Skin epidermis (tissue), 12 donors: ENCODE data around the gene MTG2.

Source experiments
- H3K27ac ChIP-seq, 21 experiments: fragments of 200-600 bp; sonication (generic) in 11 of 21; one replicate each; pipeline ENCODE4 v1.5.0; 2020; ENCODE audit warnings: mild to moderate bottlenecking in 3 of 21, inconsistent platforms in 2 of 21, moderate library complexity in 2 of 21
- H3K4me3 ChIP-seq, 7 experiments: fragments of 200-600 bp; sonication (generic) in 2 of 7; one replicate each; pipeline ENCODE4 v1.5.0; 2020; ENCODE audit warnings: inconsistent platforms in 2 of 7, mild to moderate bottlenecking in 2 of 7, moderate library complexity in 1 of 7

The MTG2 gene, protein sequence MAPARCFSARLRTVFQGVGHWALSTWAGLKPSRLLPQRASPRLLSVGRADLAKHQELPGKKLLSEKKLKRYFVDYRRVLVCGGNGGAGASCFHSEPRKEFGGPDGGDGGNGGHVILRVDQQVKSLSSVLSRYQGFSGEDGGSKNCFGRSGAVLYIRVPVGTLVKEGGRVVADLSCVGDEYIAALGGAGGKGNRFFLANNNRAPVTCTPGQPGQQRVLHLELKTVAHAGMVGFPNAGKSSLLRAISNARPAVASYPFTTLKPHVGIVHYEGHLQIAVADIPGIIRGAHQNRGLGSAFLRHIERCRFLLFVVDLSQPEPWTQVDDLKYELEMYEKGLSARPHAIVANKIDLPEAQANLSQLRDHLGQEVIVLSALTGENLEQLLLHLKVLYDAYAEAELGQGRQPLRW

DNA sequence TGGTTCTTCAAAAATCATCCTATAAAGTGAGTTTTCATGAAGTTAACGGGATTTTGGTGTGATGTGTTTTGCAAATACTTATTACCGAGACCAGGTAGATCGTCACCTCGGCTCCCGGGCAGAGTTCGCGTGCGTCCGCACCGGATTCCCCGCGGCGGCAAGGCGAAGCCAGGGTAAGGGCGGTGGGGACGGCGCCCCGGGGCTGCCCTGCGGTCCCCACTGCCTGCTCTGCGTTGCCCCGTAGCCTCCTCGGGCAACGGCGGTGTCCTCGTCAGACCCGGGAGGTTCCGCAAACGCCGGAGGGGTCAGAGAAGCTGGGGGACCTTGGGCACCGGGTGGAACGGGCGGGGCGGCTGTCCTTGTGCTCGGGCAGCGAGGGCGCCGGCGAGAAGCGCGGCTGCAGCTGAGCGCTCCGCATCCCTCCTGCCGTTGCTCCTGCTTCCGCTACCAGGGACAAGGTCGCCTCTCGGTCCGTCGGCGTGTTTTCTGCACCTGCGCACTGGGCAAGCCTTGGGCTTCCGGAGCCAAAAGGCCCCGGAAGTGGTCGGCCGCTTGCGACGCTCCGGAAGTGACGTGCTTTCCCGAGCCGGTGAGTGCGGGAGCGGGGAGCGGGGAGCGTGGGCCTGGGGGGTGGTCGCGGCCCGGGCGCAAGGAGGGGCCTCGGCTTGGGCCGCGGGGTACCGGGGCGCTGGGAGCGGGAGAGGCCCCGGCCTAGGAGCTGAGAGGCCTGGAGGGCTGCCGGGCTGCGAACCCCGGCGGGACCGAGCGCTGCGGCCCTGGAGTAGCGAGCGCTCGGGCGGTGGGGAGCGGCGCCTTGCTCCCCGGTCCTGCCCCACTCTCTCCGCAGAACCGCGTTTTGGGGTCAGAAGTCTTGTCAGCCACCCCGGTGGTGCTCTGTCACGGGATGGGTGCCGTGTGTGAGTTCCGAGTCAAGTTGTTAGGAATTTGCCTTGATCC, at the start of gene MTG2:
MTG2 (plus strand) TSS at position 560 of the 957 bp plus-strand sequence. CDS start 10,393 bp downstream, outside the sequence.
- peak within 1 kb of the TSS; percentile 81 to 97 (median 89) for H3K4me3 ChIP-seq
- H3K27ac ChIP-seq: peak within 1 kb of the TSS; percentile 88 to 98 (median 94)

DNA sequence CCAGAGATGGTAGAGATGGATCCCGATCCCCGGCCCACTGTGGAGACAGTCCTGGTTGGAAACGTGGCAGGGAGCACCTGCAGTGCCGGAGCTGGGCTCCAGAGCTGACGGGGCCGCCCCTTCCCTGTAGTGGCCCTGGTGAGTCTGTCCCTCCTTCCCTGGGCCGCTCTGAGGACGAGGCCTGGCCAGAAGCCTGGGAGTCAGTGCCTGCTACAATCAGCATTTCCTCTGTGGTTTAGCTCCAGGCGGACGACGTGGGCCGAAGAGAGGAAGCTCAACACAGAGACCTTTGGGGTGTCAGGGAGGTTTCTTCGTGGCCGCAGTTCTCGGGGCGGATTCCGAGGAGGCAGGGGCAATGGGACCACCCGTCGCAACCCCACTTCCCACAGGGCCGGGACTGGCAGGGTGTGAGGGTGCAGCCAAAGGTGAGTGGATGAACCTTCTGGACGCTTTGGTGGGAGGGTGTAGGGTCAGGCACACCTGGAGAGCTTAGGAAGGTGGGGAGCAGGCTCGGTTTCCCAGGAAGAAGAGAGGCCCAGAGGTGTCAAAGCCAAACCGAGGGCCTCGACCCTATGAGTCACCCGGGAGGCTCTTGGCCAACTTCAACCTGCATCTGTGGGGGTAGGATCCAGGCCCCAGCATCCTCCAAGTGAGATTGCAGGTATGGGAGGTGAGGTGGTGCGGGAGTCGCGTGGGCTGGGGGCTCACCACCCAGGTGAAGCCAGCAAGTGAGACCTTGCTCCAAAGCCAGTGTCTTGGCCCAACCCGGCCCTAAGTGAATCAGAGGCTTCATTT, 49.6 kb upstream of the MTG2 start:
- Histone ChIP-seq H3K27ac (peak overlapping the region in 18 of 21 experiments; percentile 4 to 71 (median 46)), H3K4me3 (no peak overlapping the region)

DNA sequence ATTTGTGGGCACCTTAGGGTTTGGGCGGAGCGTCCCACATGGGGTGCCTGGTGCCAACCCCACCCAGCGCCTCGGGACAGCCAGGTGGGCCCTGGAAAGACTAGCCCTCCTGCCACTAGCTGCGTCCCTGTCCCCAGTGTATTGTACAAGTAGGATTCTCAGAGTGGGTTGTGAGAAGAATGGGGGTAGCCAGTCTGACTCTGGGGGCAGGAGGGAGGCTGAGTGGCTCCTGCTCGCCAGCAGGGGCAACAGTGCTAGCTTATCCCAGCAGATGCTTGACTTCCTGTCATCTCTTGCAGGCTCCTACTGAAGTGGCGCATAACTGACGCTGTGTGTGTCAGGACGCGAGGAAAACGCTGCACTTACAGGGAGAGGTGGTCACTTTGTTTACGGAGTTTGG, 49.0 kb upstream of the MTG2 start:
- Histone ChIP-seq H3K27ac (peak overlapping the region in 3 of 21 experiments; percentile 44 to 62 (median 46)), H3K4me3 (no peak overlapping the region)

DNA sequence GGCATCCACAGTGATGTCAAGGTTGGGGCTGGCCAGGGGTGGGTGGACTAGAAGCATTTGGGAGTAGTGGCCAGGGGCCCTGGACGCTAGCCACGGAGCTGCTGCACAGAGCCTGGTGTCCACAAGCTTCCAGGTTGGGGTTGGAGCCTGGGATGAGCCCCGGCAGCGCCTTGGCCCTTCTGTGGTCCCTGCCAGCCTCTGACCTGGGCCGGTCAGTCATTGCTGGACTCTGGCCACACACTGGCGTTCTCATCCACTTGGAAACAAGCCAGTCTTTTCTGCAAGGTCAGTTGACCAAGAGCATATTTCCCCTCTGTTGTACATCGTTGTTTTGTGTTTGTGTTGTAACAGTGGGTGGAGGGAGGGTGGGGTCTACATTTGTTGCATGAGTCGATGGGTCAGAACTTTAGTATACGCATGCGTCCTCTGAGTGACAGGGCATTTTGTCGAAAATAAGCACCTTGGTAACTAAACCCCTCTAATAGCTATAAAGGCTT, 48.0 kb upstream of the MTG2 start:
- H3K27ac ChIP-seq: peak overlapping the region in 8 of 21 experiments; percentile 6 to 62 (median 31)
- H3K4me3 ChIP-seq: no peak overlapping the region

DNA sequence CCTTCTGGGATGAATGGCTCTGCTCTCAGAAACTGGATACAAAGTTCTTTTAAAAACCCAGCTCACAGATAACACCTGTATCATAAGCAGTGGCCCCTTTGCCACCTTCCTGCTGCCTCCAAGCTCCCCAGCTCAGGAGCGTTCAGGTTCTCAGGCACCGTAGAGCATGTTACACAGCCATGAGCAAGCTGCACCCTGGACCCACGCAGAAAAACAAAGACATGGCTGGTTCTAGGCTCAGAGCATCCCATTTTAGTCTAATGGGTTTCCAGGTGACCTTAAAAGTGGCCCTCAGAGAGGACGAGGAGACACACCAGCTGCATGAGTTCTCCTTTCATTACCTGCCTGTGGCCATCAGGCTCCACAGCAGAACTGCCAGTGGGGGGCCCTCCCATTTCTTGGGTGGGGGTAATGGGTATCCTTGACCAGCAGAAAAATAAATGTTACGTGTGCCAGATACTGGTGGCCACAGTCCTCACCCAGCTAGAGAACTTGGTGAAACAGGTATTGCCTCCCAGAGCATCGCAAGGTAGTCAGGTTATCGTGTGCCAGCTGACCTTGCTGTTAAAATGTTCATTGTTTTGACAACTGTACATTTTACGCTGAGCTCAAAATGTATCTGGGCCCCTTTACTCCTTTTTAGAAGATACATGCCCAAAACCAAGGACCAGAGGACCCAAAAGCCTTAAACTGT, 47.1 kb upstream of the MTG2 start:
- Histone ChIP-seq H3K4me3 (no peak overlapping the region), H3K27ac (no peak overlapping the region)

DNA sequence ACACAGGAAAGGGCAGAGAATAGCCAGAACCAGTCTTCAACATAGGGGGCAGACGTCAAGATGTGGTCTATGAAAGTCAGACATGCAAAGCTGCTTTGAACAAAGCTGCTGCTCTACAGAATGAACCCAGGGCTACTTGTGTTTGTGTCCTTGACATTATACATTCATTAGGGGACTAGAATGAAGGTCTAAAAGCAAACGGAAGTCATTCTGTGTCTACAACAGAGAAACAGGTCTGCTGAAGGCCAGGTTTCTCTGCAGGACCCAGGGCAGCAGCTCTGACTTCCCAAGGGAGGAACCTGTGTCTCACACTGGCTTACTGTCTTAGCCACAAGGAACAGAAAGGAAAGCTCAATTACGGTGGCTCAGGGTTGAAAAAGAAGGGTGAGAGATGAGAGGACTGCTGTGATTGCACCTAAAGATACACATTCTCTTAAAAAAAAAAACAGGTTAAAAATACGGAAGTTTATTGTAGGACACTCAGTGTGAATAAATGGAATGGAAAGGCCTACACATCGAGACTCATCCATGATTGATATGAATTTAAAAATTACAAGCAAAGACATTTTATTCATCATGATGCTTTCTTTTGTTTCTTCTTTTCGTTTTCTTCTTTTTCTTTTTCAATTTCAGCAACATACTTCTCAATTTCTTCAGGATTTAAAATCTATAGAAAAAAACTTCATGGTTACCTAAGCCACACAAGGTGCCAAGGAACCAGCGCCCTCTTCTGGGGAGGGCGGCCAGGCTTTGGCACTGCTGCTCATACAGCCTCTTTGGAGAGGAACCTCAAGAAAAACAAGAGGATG, 46.3 kb upstream of the MTG2 start:
- H3K27ac ChIP-seq: no peak overlapping the region
- H3K4me3 ChIP-seq: no peak overlapping the region

DNA sequence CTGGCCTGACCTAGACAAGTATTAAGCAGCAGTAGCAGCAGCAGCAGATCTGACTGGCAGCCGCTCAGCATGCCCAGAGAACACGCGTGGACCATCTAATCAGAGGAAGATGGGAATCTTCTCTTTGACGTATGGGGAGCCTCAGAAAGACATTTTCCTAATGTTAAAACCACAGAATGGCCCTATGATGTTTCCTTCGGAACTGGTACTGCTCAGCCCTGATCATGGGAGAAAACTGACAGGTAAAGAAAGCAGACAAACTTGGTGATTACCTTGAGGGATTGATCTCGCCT, 45.8 kb upstream of the MTG2 start:
- no peak overlapping the region for H3K4me3 ChIP-seq
- no peak overlapping the region for H3K27ac ChIP-seq

DNA sequence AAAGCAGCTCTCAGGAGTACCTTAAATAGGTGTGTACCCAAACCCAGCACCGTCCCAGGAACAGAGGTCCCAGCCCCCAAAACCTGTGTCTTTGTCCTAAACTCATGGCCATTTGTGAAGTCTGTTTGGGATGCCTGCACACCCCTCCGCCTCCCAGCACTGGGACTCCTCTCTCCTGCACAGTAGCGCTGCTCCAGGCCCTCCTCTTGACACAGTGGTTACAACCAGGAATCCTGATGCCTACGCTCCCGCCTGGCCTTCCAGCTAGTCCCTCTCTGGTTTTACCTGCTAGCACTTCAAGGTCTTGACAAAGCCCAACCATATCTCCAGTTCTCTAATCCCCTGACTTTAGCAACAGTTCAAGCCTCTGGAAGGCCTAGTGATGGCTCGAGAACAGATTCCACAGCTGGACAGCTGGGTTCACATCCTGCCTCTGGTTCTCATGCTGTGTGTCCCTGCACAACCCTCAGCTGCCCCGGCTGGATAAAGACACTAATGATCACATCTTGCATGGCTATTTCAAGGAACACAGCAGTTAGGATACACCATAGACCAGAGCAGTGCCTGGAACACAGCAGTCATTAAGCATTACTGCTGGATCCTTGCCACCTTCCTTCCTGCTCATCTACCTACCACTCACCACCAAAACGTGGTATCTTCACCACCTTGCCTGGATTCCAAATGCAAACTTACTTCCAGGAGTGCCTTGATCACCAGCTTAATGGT, 45.2 kb upstream of the MTG2 start:
- no peak overlapping the region for H3K27ac ChIP-seq
- no peak overlapping the region for H3K4me3 ChIP-seq

DNA sequence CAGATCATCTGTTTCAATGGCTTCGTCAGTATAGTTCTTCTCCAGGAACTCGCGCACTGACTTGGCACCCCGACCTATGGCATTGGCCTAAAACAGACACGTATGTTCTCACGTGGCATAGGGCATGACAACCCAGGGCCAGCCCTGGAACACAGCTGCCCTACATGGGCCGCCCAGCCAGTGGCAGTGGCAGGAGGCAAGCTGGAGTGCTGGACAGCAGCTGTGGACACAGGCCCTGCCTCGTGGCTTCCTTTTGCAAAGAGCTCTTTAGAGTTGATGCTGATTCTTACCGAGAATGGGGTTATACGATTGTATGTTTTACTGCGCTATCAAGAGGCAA, 44.7 kb upstream of the MTG2 start:
- H3K27ac ChIP-seq: no peak overlapping the region
- no peak overlapping the region for H3K4me3 ChIP-seq

DNA sequence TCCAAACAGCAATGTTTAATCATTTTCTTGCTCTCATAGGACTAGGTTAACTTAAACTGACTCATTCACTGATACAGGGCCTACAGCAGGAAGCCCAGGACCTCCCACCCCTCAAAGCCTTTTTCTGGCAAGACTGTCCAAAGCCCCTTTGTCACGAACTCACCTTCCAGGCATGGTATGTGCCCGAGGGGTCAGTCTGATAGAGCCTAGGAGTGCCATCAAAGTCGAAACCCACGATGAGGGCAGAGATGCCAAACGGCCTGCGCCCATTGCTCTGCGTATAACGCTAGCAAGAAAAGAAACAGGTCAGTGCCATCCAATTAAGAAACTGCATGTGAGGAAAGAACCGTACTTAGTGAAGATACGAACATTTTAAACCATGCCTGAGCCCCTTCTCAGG, 43.9 kb upstream of the MTG2 start:
- H3K4me3 ChIP-seq: no peak overlapping the region
- H3K27ac ChIP-seq: no peak overlapping the region

DNA sequence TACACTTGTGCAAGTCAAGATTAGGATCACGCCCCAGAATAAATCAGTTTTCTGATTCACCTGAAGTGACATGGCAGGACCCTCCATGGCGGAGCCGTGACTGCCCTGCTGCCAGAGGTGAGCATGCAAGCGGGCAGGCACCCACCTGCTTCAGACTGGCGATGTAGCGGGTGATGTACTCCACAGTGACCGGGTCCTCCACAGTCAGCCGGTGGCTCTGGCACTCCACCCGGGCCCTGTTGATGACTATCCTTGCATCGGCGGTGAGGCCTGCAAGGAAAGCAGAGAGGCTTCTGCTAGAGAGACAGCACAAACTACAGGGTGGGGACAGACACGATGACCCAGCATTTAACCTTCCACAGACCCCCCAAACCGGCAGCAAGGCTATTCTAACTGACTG, 43.2 kb upstream of the MTG2 start:
- Histone ChIP-seq H3K27ac (no peak overlapping the region), H3K4me3 (no peak overlapping the region)

DNA sequence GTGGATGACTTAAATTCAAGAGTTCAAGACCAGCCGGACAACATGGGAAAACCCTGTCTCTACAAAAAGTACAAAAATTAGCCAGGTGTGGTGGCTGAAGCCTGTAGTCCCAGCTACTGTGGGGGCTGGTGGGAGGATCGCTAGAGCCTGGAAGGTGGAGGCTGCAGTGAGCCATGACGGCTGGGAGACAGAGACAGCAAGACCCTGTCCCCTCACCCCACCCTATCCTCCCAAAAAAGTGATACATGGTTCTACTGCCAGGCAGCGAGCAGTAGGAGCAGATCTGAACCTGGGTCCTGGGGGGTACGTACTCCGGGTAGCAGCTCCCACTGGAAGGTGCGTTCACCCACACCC, 41.8 kb upstream of the MTG2 start:
- Histone ChIP-seq H3K4me3 (peak overlapping the region in 1 of 7 experiments; percentile 93), H3K27ac (peak overlapping the region in 16 of 21 experiments; percentile 4 to 100 (median 92))

DNA sequence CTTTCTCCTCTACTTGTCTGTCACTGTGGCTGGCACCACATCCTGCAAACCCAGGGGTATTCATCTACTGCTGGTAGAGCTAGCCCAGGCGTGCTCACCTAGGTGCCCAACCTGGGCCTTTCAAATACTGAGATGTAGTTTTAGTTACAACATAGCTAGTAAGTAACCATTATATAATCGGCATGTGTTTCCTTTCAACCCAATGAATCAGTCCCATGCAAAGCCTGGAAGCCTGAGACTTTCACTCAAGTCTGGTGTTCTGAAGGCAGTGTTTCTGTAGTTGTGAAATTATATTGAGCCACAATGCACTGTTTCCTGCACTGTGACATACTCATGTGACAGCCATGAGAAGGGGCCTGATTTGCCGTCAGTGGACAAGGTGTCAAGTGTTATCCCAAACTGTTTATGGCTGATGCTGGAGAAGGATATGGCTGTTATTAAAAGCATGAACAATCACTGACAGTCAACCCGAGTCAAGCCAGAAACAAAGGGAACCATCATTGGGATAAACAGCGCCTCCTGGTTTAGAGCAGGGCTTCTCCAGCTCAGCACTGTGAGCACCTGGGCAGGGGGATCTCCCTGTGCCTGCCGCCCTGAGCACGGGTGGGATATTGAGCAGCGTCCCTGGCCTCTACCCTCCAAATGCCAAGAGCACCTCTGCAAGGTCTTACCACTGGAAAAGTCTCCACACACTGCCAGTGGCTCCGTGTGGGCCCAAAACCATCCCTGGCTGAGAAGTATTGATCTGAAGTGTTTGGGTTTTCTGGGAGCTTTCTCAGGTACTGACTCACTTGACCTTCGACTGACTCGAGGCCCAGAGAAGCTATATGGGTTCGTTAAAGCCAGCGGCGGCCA, 41.2 kb upstream of the MTG2 start:
- H3K27ac ChIP-seq: peak overlapping the region in 20 of 21 experiments; percentile 88 to 100 (median 94)

DNA sequence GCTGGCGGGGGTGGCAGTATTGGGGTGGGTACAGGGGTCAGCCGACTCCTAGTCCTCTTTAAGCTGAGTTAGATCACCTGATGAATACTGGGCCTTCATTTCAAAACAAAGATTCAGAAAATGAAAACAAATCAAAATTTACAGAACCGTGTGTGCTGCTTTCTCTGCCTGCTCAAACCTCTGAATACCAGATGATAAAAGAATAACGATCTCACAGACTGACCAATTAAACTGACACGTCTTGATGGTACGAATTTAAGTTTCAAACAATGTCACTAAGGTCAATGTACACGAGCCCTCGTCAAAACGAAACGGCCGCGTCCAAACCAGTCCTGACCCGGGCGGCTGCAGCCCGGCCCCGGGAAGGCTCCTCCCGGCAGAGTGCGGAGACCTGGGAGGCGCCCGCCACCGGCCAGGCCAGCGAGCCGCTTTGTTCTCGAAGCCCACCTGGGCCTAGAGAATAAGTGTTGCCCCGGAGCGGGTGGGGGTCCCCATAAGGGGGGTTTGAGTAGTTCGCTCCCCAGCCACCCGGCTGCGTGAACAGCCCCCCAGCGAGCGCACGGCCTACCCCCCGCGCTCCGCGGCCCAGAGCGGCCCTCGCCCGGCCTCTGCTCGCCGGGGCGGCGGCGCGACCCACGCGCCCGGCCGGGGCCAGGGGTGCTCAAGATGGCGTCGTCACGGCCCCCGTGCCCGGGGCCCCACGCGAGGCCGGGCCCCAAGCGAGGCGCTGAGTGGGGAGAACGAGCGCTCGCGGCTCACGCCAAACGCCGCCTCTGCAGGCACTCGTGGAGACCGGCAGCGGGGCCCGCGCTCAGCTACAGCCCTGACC, 40.4 kb upstream of the MTG2 start:
- H3K4me3 ChIP-seq: peak overlapping the region; percentile 62 to 97 (median 91)
- H3K27ac ChIP-seq: peak overlapping the region; percentile 88 to 100 (median 95)

More for the DNA sequence above, 41.2 kb upstream of the MTG2 start:
- peak overlapping the region; percentile 62 to 97 (median 91) for H3K4me3 ChIP-seq

DNA sequence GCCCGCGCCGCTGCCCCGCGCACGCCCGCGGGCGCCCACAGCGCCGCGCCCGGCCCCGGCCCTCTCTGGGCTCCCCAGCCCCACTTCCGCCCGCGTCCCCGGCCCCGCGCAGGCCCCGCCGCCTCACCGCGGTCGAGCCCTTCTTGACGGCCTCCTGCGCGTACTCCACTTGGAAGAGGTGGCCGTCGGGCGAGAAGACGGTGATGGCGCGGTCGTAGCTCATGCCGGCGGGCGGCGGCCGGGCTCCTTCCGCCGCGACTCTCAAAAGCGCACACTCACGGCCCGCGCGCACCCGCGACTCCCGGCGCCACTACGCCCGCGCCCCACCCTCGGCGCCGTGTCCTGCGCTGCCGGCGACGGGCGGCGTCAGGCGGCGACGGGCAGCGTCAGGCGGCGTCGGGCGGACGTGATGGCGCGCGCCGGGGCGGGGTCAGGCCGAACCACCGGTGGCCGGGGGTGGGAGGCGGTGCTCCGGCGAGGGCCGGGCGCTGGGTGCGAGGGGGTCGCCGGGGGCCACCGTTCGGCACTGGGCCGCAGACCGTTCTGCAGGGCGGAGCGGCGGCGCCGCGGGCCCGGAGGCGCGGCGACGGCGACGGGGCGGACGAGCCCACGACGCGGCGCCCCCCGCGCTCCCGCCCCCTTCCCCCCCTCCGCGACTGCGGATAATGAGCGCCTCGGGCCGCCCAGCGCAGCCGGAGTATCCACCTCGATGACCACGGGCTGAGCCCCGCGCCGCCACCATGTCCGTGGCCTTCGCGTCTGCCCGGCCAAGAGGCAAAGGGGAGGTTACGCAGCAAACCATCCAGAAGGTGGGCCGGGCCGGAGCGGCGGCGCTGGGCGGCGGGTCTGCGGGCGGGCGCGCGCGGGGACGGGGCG, 39.5 kb upstream of the MTG2 start, which contains the start of the genes PSMA7 and SS18L1:
PSMA7 (minus strand) TSS at position 314 of the 876 bp plus-strand sequence; CDS start at position 223, 91 bp downstream.
SS18L1 (plus strand) TSS at position 689 of the 876 bp plus-strand sequence; CDS start at position 741, 52 bp downstream.
- Histone ChIP-seq H3K27ac (peak within 1 kb of the TSS; percentile 88 to 100 (median 95)), H3K4me3 (peak within 1 kb of the TSS; percentile 62 to 97 (median 91))
